Pancreas (tissue), 10 donors: ENCODE data around the gene ZFP36L2. TPM values are rescaled to one million over a fixed set of nuclear protein-coding genes. Genes with fewer than 3 reads are reported as not detected.

Experiments
- ATAC-seq, 4 donors: fragments of 200-7000 bp; cut with Tn5 transposase; one replicate each; pipeline versions ENCODE4 v1.8.0 to v1.9.1; 2020; ENCODE audit warnings: mild to moderate bottlenecking in 4 of 4, moderate library complexity in 4 of 4
- DNase-seq, 6 donors: peaks; one replicate each; pipeline ENCODE4 v3.0.0-alpha.2; 2020
- FAIRE-seq: peaks from 2 replicates; lab custom pipeline; 2012; peaks lifted over from hg19 to GRCh38; lab: Jason Lieb, UNC
- H3K27ac ChIP-seq, 4 donors: fragments of 200-600 bp; sonication (generic); 1 replicate in 3 of 4; 2 replicates in 1 of 4; pipeline versions ENCODE4 v1.5.0 to v1.8.0; 2020
- H3K27me3 ChIP-seq, 4 donors: fragments of 200-600 bp; one replicate each; pipeline ENCODE4 v1.8.0; 2021
- H3K36me3 ChIP-seq, 3 donors: fragments of 200-600 bp; sonication (generic) in 1 of 3; one replicate each; pipeline versions ENCODE4 v1.5.0 to v1.8.0; 2020 to 2021
- H3K4me1 ChIP-seq, 3 donors: fragments of 200-600 bp; one replicate each; pipeline ENCODE4 v1.8.0; 2021
- H3K4me3 ChIP-seq, 4 donors: fragments of 200-600 bp; sonication (generic) in 2 of 4; one replicate each; pipeline versions ENCODE4 v1.5.0 to v1.8.0; 2020 to 2021
- H3K9me3 ChIP-seq, 4 donors: fragments of 200-600 bp; one replicate each; pipeline ENCODE4 v1.8.0; 2021
- CTCF ChIP-seq, 4 donors: fragments of 200-600 bp; sonication (generic) in 3 of 4; IDR thresholded peaks; one replicate each; pipeline versions ENCODE4 v1.5.0 to v1.8.0; 2021; ENCODE audit warnings: antibody characterized with exemption in 4 of 4
- WGBS, 2 donors: extraction: QIAGEN DNeasy Blood & Tissue Kit; methylation state at CpG; one replicate each; pipeline ENCODE4 v1.1.7; 2013; 5-methylcytosine and 5-hydroxymethylcytosine counted together
- intact Hi-C, 3 donors: fragments of 100-400 bp; cut with DNase I; formaldehyde crosslinking; loops; one replicate each; pipeline versions ENCODE4 v1.11.1 to v1.14.2; 2022
- polyA plus RNA-seq, 2 donors: library from polyadenylated mRNA; stranded (reverse); fragments of 200-250 nt; gene quantifications; one replicate each; pipeline ENCODE4 v1.2.3, GENCODE V29; 2013
- total RNA-seq, 6 donors: library from RNA; stranded (reverse); fragmentation: NEBNext Ultra II Directional in 4 of 6; extraction: Animal tissue kit (Norgen Biotek cat#: 25700) in 4 of 6; gene quantifications; one replicate each; pipeline versions ENCODE4 v1.2.1 to v1.2.4, GENCODE V29; 2021 to 2023
- donor health status: healthy with polysubstance abuse.
- donor health status: DM: no; HTN: no; CAD: no; lungs with moderate emphysema.
- donor health status: DM: no; HTN: no; CAD: no.
- donor health status: control.
- donor health status: control.
- donor health status: Bipolar disorder and iron deficiency.
- donor health status: DM: yes; HTN: yes; CAD: no.
- donor health status: DM: no; HTN: no; CAD: no.
- donor health status: DM: no; HTN: no; CAD: no.
- donor health status: DM: yes; HTN: yes; CAD: no.

ZFP36L2 gene
- total and polyA plus RNA-seq, 8 donors = 36.8 to 117 (median 54.6) TPM

DNA sequence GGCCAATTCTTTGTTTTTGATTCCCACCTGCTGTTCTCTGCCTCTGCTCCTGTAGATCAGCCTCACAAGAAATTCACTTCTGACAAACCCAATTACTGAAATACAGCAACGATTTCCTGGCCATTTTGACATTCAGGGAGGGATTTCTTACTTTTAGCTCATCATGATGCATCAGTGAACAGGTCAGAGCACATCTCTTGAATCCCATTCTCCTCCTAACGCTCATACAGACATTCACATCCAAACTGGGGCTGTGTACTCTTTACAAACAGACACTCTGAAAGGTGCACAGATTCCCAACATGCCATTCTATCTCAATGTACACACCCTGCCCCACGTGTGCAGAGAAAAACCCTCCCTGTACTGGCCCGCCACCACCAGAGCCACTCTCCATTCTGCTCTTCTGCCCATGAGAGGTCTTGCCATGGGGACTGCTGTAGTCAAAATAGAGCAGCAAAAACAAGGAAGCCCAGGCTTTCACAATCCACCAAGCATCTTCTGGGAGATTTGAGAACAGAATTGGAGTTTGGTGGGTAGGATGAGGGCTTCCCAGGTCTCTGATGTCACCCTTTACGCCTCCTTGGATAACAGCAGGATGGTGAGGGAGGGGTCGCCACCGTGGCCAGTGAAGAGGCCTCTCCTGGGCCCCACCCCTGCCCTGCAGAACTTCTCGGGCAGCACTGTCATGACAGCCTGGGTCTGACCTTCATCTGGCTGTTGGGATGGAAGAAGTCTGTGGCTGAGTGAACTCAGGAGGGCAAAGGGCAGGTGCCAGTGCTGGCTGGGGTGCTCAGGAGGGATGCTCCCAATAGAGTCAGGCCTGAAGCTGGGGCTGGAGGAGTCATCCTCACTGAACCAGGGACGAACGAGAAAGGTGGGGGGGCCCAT is 41.9 kb upstream of the ZFP36L2 start:
- no peaks in the 10 kb centered on the region for H3K27me3 ChIP-seq
- no peaks in the 10 kb centered on the region for H3K9me3 ChIP-seq
- DNase-seq = no peak
- H3K4me3 ChIP-seq = no peak overlapping the region
- TF ChIP-seq CTCF (IDR thresholded peaks at IDR 0.05) = no peak
- intact Hi-C loops = no loop called here
- no peaks in the 10 kb centered on the region for H3K4me1 ChIP-seq
- H3K36me3 ChIP-seq = no peaks in the 10 kb centered on the region
- FAIRE-seq = no peak
- peak overlapping the region in 1 of 4 donors; percentile 57 for H3K27ac ChIP-seq
- ATAC-seq = peak in 1 of 4 donors; percentile 16
- WGBS, 2 donors = 85 to 90% methylated on average over 10 of the region's 10 CpGs

- ATAC-seq (peak in 2 of 4 donors; percentile 13 to 66), FAIRE-seq (no peak), DNase-seq (peak in 3 of 6 donors; percentile 38 to 48 (median 44))
- H3K9me3 ChIP-seq = no peaks in the 10 kb centered on the region
- H3K36me3 ChIP-seq = no peaks in the 10 kb centered on the region
- intact Hi-C loops = no loop called here
- no peak overlapping the region for H3K27ac ChIP-seq
- H3K4me3 ChIP-seq = no peak overlapping the region
- H3K4me1 ChIP-seq = no peaks in the 10 kb centered on the region
- TF ChIP-seq CTCF (IDR thresholded peaks at IDR 0.05) = no peak
- 74 to 75% methylated on average over 7 of the region's 7 CpGs for WGBS, 2 donors
- no peaks in the 10 kb centered on the region for H3K27me3 ChIP-seq
Observed at GRCh38 chr2:43267381-43267780, 41.0 kb upstream of the ZFP36L2 start.

DNA sequence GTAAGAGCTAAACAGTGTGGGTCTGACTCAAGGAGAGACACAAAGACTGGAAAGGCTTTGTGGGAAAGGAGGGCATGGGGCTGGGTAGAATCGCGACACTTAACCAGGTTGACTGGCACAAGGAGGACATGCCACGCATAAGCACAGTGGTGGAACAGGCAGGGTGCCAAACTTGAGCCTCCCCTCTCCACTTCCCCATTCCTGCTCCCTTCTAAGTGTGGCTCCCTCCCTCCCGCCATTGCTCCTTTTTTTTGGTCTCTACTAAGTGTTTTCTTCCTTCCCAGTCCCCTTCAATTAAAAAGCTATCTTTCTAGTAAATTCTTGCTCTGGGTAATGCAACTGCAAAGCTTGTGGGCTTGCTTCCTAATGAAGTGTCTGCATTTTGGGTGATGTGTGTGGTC is 40.3 kb upstream of the ZFP36L2 start:
- Histone ChIP-seq H3K4me3 (no peak overlapping the region), H3K27me3 (no peaks in the 10 kb centered on the region), H3K4me1 (no peaks in the 10 kb centered on the region), H3K27ac (no peak overlapping the region), H3K9me3 (no peaks in the 10 kb centered on the region), H3K36me3 (no peaks in the 10 kb centered on the region)
- 76 to 85% methylated on average over 4 of the region's 4 CpGs for WGBS, 2 donors
- DNase-seq (peak in 2 of 6 donors; percentile 38 to 49), FAIRE-seq (no peak), ATAC-seq (peak in 1 of 4 donors; percentile 45)
- TF ChIP-seq CTCF (IDR thresholded peaks at IDR 0.05) = no peak
- intact Hi-C loops = no loop called here

- Histone ChIP-seq H3K27me3 (no peaks in the 10 kb centered on the region), H3K36me3 (no peaks in the 10 kb centered on the region), H3K27ac (no peak overlapping the region), H3K4me1 (no peaks in the 10 kb centered on the region), H3K9me3 (no peaks in the 10 kb centered on the region), H3K4me3 (no peak overlapping the region)
- WGBS, 2 donors = 80 to 82% methylated on average over 9 of the region's 9 CpGs
- no peak for FAIRE-seq
- TF ChIP-seq CTCF (IDR thresholded peaks at IDR 0.05) = no peak
- ATAC-seq = no peak
- intact Hi-C loops = no loop called here
- no peak for DNase-seq
Observed at GRCh38 chr2:43265421-43265820, 39.0 kb upstream of the ZFP36L2 start.

DNA sequence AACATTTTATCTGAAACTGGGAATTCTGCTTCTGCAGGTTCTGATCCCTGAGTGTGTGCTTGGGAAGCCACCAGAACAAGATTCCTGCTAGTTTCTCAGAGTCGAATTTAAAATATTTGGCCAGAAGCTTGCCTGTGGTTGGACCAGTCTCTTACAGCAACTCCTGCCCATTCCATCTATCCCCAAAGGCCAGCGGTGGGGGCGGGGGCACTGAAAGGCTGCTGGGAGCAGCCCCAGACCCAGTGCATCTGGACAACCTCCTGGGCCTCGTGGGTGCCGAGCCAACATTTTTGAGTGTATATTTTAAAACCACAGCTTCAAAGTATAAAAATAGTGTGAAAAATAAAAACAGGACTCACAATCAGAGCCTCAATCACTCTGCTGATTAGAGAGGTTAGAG is 38.6 kb upstream of the ZFP36L2 start:
- no peaks in the 10 kb centered on the region for H3K36me3 ChIP-seq
- H3K9me3 ChIP-seq = no peaks in the 10 kb centered on the region
- FAIRE-seq (no peak), ATAC-seq (no peak), DNase-seq (no peak)
- H3K27ac ChIP-seq = no peak overlapping the region
- WGBS, 2 donors = 83 to 91% methylated on average over 5 of the region's 5 CpGs
- TF ChIP-seq CTCF (IDR thresholded peaks at IDR 0.05) = no peak
- no peak overlapping the region for H3K4me3 ChIP-seq
- no peaks in the 10 kb centered on the region for H3K27me3 ChIP-seq
- intact Hi-C loops = no loop called here
- no peaks in the 10 kb centered on the region for H3K4me1 ChIP-seq
